Neural progenitor cell (in vitro differentiated cells): ENCODE measurements around the gene WSCD2.

Source experiments
- EZH2 ChIP-seq: fragments of 200-600 bp; sonication (generic); IDR thresholded peaks from 2 replicates; pipeline ENCODE4 v1.6.1; 2017; ENCODE audit warnings: antibody characterized with exemption, mild to moderate bottlenecking, moderate library complexity
- EZH2phosphoT487 ChIP-seq: fragments of 200-600 bp; sonication (generic); IDR thresholded peaks from 2 replicates; pipeline ENCODE4 v1.6.1; 2017; ENCODE audit warnings: antibody characterized with exemption
- TF ChIP-seq, protein P1 (sequence below): fragments of 200-600 bp; sonication (generic); IDR thresholded peaks from 2 replicates; pipeline ENCODE4 v1.5.1; 2017; ENCODE audit warnings: antibody characterized with exemption, mild to moderate bottlenecking

DNA sequence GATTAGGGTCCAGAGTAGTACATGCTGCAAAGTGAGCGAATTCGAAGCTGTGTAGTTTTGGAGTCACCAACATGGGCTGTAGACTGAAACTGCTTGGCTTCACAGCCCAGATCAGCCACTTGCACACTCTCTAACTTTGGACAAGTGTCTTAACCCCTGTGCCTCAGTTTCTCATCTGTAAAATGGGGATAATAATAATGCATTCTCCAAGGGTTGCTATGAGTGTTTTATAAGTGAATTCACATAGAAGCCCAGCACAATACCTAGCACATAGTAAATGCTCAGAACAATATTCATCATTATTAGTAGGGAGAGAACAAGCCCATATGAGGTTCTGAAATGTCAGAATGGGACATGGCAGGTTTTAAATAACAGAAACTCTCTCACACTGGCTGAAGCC lies 10.4 kb downstream of the WSCD2 start:
- TF ChIP-seq, protein P1, sequence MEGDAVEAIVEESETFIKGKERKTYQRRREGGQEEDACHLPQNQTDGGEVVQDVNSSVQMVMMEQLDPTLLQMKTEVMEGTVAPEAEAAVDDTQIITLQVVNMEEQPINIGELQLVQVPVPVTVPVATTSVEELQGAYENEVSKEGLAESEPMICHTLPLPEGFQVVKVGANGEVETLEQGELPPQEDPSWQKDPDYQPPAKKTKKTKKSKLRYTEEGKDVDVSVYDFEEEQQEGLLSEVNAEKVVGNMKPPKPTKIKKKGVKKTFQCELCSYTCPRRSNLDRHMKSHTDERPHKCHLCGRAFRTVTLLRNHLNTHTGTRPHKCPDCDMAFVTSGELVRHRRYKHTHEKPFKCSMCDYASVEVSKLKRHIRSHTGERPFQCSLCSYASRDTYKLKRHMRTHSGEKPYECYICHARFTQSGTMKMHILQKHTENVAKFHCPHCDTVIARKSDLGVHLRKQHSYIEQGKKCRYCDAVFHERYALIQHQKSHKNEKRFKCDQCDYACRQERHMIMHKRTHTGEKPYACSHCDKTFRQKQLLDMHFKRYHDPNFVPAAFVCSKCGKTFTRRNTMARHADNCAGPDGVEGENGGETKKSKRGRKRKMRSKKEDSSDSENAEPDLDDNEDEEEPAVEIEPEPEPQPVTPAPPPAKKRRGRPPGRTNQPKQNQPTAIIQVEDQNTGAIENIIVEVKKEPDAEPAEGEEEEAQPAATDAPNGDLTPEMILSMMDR: no peak
- TF ChIP-seq EZH2 (no peak), EZH2phosphoT487 (no peak)
